PC-9 (cell line): ENCODE measurements around the gene ZNF688. TPM values are rescaled to one million over a fixed set of nuclear protein-coding genes. Genes with fewer than 3 reads are reported as not detected.

Experiments used
- BruUV-seq: library from RNA; stranded (reverse); fragments of 400-500 nt; replicated peaks from 2 replicates; lab custom pipeline; 2021; lab: Mats Ljungman, UMichigan
- CTCF ChIA-PET: fragments of 300-600 bp; sonication (Branson Sonifier 250); formaldehyde crosslinking; loops from one replicate; lab custom pipeline; 2022; ENCODE audit warnings: antibody characterized with exemption; lab: Charles Lee
- POLR2A ChIA-PET: fragments of 300-600 bp; sonication (Branson Sonifier 250); formaldehyde crosslinking; loops from one replicate; lab custom pipeline; 2022; ENCODE audit warnings: antibody characterized with exemption; ENCODE audit not compliant: unreplicated experiment; lab: Charles Lee
- DNase-seq, 2 experiments: peaks; one replicate each; pipeline versions ENCODE4 v3.0.0 to v3.0.0-alpha.2; 2015 to 2022; ENCODE audit warnings: mixed read lengths in 1 of 2
- H2AFZ ChIP-seq: fragments of 200-600 bp; sonication (generic); 2 replicates; pipeline ENCODE4 v1.8.1; 2017; ENCODE audit warnings: antibody characterized with exemption
- H3F3A ChIP-seq: fragments of 200-600 bp; sonication (generic); 2 replicates; pipeline ENCODE4 v1.8.1; 2017; ENCODE audit warnings: antibody characterized with exemption, mild to moderate bottlenecking, low read depth; ENCODE audit not compliant: insufficient read depth
- H3K27ac ChIP-seq: fragments of 200-600 bp; sonication (generic); 2 replicates; pipeline ENCODE4 v1.6.1; 2016; ENCODE audit warnings: mixed run types
- H3K27me3 ChIP-seq: fragments of 200-600 bp; sonication (generic); 2 replicates; pipeline ENCODE4 v1.6.1; 2016; ENCODE audit warnings: low read depth, mixed run types; ENCODE audit not compliant: insufficient read depth
- H3K36me3 ChIP-seq: fragments of 200-600 bp; sonication (generic); 2 replicates; pipeline ENCODE4 v1.6.1; 2016; ENCODE audit warnings: low read depth, mixed run types
- H3K4me1 ChIP-seq: fragments of 200-600 bp; sonication (generic); replicated peaks from 2 replicates; pipeline ENCODE4 v1.6.1; 2016; ENCODE audit warnings: mixed run types; ENCODE audit not compliant: insufficient read depth
- H3K4me2 ChIP-seq: fragments of 200-600 bp; sonication (generic); 2 replicates; pipeline ENCODE4 v1.6.1; 2017; ENCODE audit warnings: mixed run types
- H3K4me3 ChIP-seq: fragments of 200-600 bp; sonication (generic); 2 replicates; pipeline ENCODE4 v1.6.1; 2016; ENCODE audit warnings: mixed run types
- H3K79me2 ChIP-seq: fragments of 200-600 bp; sonication (generic); 2 replicates; pipeline ENCODE4 v1.6.1; 2017; ENCODE audit warnings: low read depth, mixed run types
- H3K9me2 ChIP-seq: fragments of 200-600 bp; sonication (generic); 2 replicates; pipeline ENCODE4 v1.8.1; 2017; ENCODE audit warnings: mild to moderate bottlenecking; ENCODE audit not compliant: insufficient read depth
- H3K9me3 ChIP-seq: fragments of 200-600 bp; sonication (generic); 2 replicates; pipeline ENCODE4 v1.8.1; 2016; ENCODE audit warnings: low read depth; ENCODE audit not compliant: insufficient read depth
- H4K20me1 ChIP-seq: fragments of 200-600 bp; sonication (generic); 2 replicates; pipeline ENCODE4 v1.8.1; 2017; ENCODE audit not compliant: insufficient read depth
- CTCF ChIP-seq: fragments of 200-600 bp; sonication (generic); conservative IDR thresholded peaks from 2 replicates; pipeline ENCODE4 v1.6.1; 2017; ENCODE audit warnings: mixed run types, antibody characterized with exemption, mild to moderate bottlenecking, moderate library complexity
- EZH2 ChIP-seq: fragments of 200-600 bp; sonication (generic); IDR thresholded peaks from 2 replicates; pipeline ENCODE4 v1.8.0; 2017; ENCODE audit warnings: antibody characterized with exemption, low read depth
- intact Hi-C: fragments of 100-400 bp; cut with micrococcal nuclease; formaldehyde crosslinking; loops from one replicate; pipeline ENCODE4 v1.10.0; 2022; ENCODE audit not compliant: unreplicated experiment
- total RNA-seq: library from RNA; stranded (reverse); gene quantifications from 2 replicates; pipeline ENCODE4 v1.2.3, GENCODE V29; 2021

Gene ZNF688
- total RNA-seq, 1 experiment from 2014 or later: 13.1 TPM

- no peaks in the 10 kb centered on the region for H3K9me2 ChIP-seq
- 0 out of 2 replicates have a peak, but pooled peaks cover 6% of the 10 kb centered on the region for H3K36me3 ChIP-seq
- no peaks in the 10 kb centered on the region for H3K9me3 ChIP-seq
- intact Hi-C loops: no loop called here
- H2AFZ ChIP-seq: no peak overlapping the region
- H3K79me2 ChIP-seq: no peaks in the 10 kb centered on the region
- TF ChIP-seq CTCF: no peak
- TF ChIP-seq EZH2: no peak
- H3K27me3 ChIP-seq: no peaks in the 10 kb centered on the region
- no TSS peak for BruUV-seq
- no peak overlapping the region for H3K27ac ChIP-seq
- no peak for DNase-seq
- CTCF ChIA-PET: no interaction called here
- H3K4me1 ChIP-seq: no peaks in the 10 kb centered on the region
- H3F3A ChIP-seq: peaks cover 43% of the 10 kb centered on the region; the same call in 1 of the 2 replicates
- no peak overlapping the region for H3K4me3 ChIP-seq
- H3K4me2 ChIP-seq: no peak overlapping the region
- H4K20me1 ChIP-seq: no peaks in the 10 kb centered on the region
- POLR2A ChIA-PET: interaction anchor here (0.6 kb wide), 2 partner anchors 26 to 174 kb away, joined by 3 to 4 read pairs; no protein-coding TSS in a partner anchor
Measured at GRCh38 chr16:30601966-30602365, 30.5 kb upstream of the ZNF688 start.

- Histone ChIP-seq H3F3A (peaks cover 53% of the 10 kb centered on the region; the same call in 1 of the 2 replicates), H3K4me2 (no peak overlapping the region), H3K27me3 (no peaks in the 10 kb centered on the region), H2AFZ (no peak overlapping the region), H3K4me1 (no peaks in the 10 kb centered on the region), H3K9me3 (no peaks in the 10 kb centered on the region), H3K9me2 (no peaks in the 10 kb centered on the region), H3K4me3 (no peak overlapping the region), H4K20me1 (no peaks in the 10 kb centered on the region), H3K27ac (no peak overlapping the region), H3K79me2 (no peaks in the 10 kb centered on the region), H3K36me3 (no peaks in the 10 kb centered on the region)
- no peak for DNase-seq
- no TSS peak for BruUV-seq
- intact Hi-C loops: no loop called here
- POLR2A ChIA-PET: no interaction called here
- no peak for TF ChIP-seq EZH2
- TF ChIP-seq CTCF: no peak
- CTCF ChIA-PET: interaction anchor here (0.6 kb wide), 1 partner anchor 172 kb away, joined by 3 read pairs; no protein-coding TSS in a partner anchor
Measured at GRCh38 chr16:30600929-30601328, 29.4 kb upstream of the ZNF688 start.

- Histone ChIP-seq H3K79me2 (no peaks in the 10 kb centered on the region), H3K36me3 (no peaks in the 10 kb centered on the region), H3K27me3 (no peaks in the 10 kb centered on the region), H3K4me3 (no peak overlapping the region), H3K9me2 (no peaks in the 10 kb centered on the region), H4K20me1 (no peaks in the 10 kb centered on the region), H3K4me1 (no peaks in the 10 kb centered on the region), H3K9me3 (no peaks in the 10 kb centered on the region), H2AFZ (no peak overlapping the region), H3F3A (peaks cover 60% of the 10 kb centered on the region; the same call in 1 of the 2 replicates), H3K27ac (no peak overlapping the region), H3K4me2 (no peak overlapping the region)
- ChIA-PET POLR2A (no interaction called here), CTCF (interaction anchor here (0.6 to 1.0 kb wide), 2 partner anchors 23 to 172 kb away, joined by 3 to 4 read pairs; no protein-coding TSS in a partner anchor)
- no peak for TF ChIP-seq CTCF
- no peak for TF ChIP-seq EZH2
- no peak for DNase-seq
- BruUV-seq: no TSS peak
- intact Hi-C loops: no loop called here
Measured at GRCh38 chr16:30600215-30600614, 28.7 kb upstream of the ZNF688 start.
